HG03175 (cell line): Measurements from ENCODE around the gene SMARCA4.
"Not testable (repeated sequence)": the region's sequence is repeated elsewhere in the genome, so short reads cannot be mapped to it uniquely, and the experiment has no call there.

ENCODE experiments used
- ATAC-seq: cut with Tn5 transposase; IDR thresholded peaks from one replicate; pipeline ENCODE4 v1.9.1; 2021; ENCODE audit warnings: mild to moderate bottlenecking, moderate library complexity; ENCODE audit not compliant: unreplicated experiment

Gene SMARCA4

GRCh38 chr19:11059511-11060358 lies 98.9 kb downstream of the SMARCA4 start:
- ATAC-seq: no peak

DNA sequence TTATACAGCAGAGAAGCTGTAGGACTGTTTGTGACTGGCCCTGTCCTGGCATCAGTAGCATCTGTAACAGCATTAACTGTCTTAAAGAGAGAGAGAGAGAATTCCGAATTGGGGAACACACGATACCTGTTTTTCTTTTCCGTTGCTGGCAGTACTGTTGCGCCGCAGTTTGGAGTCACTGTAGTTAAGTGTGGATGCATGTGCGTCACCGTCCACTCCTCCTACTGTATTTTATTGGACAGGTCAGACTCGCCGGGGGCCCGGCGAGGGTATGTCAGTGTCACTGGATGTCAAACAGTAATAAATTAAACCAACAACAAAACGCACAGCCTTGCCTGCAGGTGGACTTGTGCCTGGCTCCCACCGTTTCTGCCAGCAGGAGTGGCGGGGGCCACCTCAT lies 101.1 kb downstream of the SMARCA4 start:
- ATAC-seq: no peak

DNA sequence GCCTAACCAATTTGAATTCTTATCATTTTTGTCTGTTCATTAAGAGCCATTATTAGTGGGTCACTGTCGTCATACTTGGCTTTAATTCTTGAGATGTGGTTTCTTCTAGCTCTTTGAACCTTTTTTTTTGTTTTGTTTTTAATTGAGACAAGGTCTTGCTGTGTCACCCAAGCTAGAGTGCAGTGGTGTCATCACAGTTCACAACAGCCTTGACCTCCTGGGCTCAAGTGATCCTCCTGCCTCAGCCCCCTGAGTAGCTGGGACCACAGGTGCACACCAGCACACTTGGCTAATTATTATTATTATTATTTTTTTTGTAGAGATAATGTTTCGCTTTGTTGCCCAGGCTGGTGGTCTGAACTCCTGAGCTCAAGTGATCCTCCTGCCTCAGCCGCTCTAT lies 102.6 kb downstream of the SMARCA4 start:
- no peak for ATAC-seq

- no peak for ATAC-seq
Observed at GRCh38 chr19:11064831-11065303, 104.0 kb downstream of the SMARCA4 start.

GRCh38 chr19:11066326-11066725 lies 105.5 kb downstream of the SMARCA4 start:
- no peak for ATAC-seq

DNA sequence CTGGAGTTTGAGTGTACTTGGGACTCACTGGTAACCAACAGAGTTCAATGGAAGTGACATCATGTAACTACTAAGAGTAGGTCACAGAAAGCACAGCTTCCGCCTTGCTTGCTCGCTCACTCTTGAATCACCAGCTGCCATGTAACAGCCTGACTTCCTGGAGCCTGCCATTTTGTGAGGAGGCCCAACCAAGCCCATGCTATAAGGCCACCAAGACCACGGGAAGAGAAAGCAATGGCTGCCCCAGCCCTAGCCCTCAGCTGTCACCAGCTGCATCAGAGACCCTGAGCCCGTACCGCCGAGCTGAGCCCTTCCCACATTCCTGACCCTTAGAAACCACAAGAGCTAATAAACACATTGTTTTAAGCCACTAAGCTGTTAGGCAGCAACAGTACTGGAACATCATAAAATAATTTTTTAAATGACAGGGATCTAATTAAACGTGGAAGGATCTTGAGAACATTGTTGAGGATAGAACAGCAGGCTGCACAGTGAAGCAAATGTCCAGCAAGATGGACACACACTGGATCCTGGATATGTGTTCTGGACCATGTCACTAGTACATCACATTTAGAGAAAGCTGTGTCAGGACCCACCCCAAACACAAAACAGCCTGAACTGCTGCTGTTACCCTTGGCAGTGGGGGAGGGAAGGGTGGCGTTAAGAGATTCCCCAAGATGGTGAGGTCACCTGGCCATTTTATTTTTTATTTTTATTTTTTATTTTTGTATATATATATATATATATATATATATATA lies 106.7 kb downstream of the SMARCA4 start:
- no peak for ATAC-seq

DNA sequence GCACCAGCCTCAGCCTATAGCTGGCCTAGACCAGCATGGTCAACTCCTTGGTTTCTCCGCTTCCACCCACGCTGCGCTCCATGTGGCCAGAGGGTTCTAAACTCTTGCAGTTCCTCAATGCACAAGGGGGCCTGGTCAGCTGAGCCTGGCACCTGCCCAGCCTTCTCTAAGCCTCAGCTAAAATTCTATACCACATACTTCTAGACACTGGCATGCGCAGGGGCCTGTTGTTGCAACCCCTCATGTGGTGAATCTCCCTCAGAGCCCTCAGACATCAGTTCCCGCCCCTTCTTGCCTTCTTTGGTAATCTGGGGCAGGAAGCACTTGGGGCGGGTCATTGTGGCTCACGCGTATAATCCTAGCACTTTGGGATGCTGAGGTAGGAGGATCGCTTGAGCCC lies 108.7 kb downstream of the SMARCA4 start:
- ATAC-seq: no peak

DNA sequence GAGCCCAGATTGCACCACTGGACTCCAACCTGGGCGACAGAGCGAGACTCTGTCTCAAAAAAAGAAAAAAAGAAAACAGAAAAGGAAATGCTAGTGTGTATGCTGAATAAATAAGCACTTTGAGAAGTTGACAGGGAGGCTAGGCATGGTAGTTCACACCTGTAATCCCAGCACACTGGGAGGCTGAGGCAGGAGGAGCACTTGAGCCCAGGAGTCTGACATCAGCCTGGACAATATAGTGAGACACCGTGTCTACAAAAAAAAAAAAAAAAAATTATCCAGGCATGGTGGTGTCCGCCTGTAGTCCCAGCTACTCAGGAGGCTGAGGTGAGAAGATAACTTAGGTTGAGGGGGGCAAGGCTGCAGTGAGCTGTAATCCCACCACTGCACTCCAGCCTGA lies 109.3 kb downstream of the SMARCA4 start:
- ATAC-seq: no peak

- no peak for ATAC-seq
Observed at GRCh38 chr19:11073568-11073967, 112.7 kb downstream of the SMARCA4 start.

DNA sequence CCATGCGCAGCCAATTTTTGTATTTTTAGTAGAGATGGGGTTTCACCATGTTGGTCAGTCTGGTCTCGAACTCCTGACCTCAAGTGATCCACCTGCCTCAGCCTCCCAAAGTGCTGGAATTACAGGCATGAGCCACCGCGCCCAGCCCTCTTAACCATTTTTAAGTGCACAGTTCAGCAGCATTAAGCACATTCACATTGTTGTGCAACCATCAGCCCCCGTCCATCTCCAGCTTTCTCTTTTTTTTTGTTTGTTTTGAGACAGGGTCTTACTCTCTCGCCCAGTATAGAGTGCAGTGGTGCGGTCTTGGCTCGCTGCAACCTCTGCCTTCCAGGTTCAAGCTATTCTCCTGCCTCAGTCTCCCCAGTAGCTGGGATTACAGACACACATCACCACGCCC lies 116.0 kb downstream of the SMARCA4 start:
- not testable (repeated sequence) for ATAC-seq

GRCh38 chr19:11078893-11079292 lies 118.1 kb downstream of the SMARCA4 start:
- ATAC-seq: no peak

- ATAC-seq: no peak
Observed at GRCh38 chr19:11079999-11080398, 119.2 kb downstream of the SMARCA4 start.

DNA sequence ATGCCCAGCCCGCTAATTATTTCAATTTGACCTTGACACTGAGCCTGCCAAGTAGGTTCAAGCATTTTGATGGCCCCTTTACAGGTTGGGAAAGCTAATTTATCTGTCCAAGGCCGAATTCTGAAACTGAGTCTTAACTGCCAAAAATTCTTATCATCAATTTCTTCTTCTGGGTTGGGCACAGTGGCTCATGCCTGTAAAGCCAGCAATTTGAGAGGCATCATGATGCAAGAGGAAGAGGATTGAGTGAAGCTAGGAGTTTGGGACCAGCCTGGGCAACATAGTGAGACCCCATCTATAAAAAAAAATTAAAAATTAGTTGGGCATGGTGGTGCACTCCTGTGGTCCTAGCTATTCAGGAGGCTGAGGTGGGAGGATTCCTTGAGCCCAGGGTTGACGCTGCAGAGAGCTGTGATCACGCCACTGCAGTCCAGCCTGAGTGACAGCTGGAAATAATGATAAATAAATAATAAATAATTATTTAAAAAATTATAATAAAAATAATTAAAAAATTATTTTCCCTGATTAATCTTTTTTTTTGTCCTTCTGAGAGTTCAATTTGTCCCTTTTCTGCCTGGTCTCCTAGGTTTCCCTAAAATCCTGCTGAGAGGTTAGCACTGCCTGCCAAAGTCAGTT lies 127.2 kb downstream of the SMARCA4 start:
- ATAC-seq: no peak

GRCh38 chr19:11088506-11089253 lies 127.8 kb downstream of the SMARCA4 start:
- ATAC-seq: no peak

DNA sequence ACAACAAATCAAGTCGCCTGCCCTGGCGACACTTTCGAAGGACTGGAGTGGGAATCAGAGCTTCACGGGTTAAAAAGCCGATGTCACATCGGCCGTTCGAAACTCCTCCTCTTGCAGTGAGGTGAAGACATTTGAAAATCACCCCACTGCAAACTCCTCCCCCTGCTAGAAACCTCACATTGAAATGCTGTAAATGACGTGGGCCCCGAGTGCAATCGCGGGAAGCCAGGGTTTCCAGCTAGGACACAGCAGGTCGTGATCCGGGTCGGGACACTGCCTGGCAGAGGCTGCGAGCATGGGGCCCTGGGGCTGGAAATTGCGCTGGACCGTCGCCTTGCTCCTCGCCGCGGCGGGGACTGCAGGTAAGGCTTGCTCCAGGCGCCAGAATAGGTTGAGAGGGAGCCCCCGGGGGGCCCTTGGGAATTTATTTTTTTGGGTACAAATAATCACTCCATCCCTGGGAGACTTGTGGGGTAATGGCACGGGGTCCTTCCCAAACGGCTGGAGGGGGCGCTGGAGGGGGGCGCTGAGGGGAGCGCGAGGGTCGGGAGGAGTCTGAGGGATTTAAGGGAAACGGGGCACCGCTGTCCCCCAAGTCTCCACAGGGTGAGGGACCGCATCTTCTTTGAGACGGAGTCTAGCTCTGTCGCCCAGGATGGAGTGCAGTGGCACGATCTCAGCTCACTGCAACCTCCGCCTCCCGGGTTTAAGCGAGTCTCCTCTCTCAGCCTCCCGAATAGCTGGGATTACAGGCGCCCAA lies 128.6 kb downstream of the SMARCA4 start, which contains the start of gene LDLR:
Gene LDLR (plus strand): TSS at position 210 of the 760 bp plus-strand sequence. CDS start 86 bp downstream, at position 296.
- no peak for ATAC-seq

- ATAC-seq: not testable (repeated sequence)
Observed at GRCh38 chr19:11090014-11090263, 129.1 kb downstream of the SMARCA4 start.

- peak; percentile 75 for ATAC-seq
Observed at GRCh38 chr19:11090264-11090996, 129.6 kb downstream of the SMARCA4 start.

GRCh38 chr19:11090997-11091702 lies 130.3 kb downstream of the SMARCA4 start:
- no peak for ATAC-seq

GRCh38 chr19:11091703-11092153 lies 130.9 kb downstream of the SMARCA4 start:
- ATAC-seq: no peak
